ENCODE data around the gene VSX1.

GRCh38 chr20:25125636-25126035, 43.7 kb upstream of the VSX1 start:
- no peak for TF ChIP-seq POLR2A (IDR thresholded peaks at IDR 0.05)
- TF ChIP-seq CTCF (IDR thresholded peaks at IDR 0.05) = no peak
